Neural cell (in vitro differentiated cells): ENCODE data around the gene ELK3. TPM values are rescaled to one million over a fixed set of nuclear protein-coding genes. Genes with fewer than 3 reads are reported as not detected.

Experiments
- H2AFZ ChIP-seq: fragments of 200-600, 300-800 bp; sonication (generic), shearing (Covaris generic); 2 replicates; pipeline ENCODE4 v1.6.0; 2014; ENCODE audit warnings: low read depth, mild to moderate bottlenecking, antibody characterized with exemption, low read length, moderate library complexity
- H3F3A ChIP-seq: fragments of 200-600 bp; shearing (Covaris generic); 2 replicates; pipeline ENCODE4 v1.6.1; 2016; ENCODE audit warnings: mild to moderate bottlenecking, moderate library complexity, mixed read lengths, antibody characterized with exemption, low read length; ENCODE audit not compliant: insufficient read depth, poor library complexity, severe bottlenecking
- H3K27ac ChIP-seq: fragments of 200-600, 300-800 bp; sonication (generic), shearing (Covaris generic); 2 replicates; pipeline ENCODE4 v1.5.1; 2014; ENCODE audit warnings: mild to moderate bottlenecking, low read length, moderate library complexity
- H3K27me3 ChIP-seq: fragments of 300-800, 200-600 bp; sonication (generic), shearing (Covaris generic); 2 replicates; pipeline ENCODE4 v1.6.0; 2014; ENCODE audit warnings: mild to moderate bottlenecking, low read depth, low read length, moderate library complexity; ENCODE audit not compliant: insufficient read depth
- H3K36me3 ChIP-seq: fragments of 300-800, 200-600 bp; sonication (generic), shearing (Covaris generic); 2 replicates; pipeline ENCODE4 v1.5.1; 2014; ENCODE audit warnings: mild to moderate bottlenecking, antibody characterized with exemption, low read length, moderate library complexity; ENCODE audit not compliant: insufficient read depth
- H3K4me2 ChIP-seq: fragments of 300-800, 200-600 bp; sonication (generic), shearing (Covaris generic); 2 replicates; pipeline ENCODE4 v1.6.0; 2014; ENCODE audit warnings: mild to moderate bottlenecking, low read length
- H3K4me3 ChIP-seq: fragments of 300-800, 200-600 bp; sonication (generic), shearing (Covaris generic); 2 replicates; pipeline ENCODE4 v1.5.1; 2014; ENCODE audit warnings: mild to moderate bottlenecking, low read length, moderate library complexity
- H3K79me2 ChIP-seq: fragments of 200-600 bp; shearing (Covaris generic); replicated peaks from 2 replicates; pipeline ENCODE4 v1.6.0; 2014; ENCODE audit warnings: mild to moderate bottlenecking, low read length, moderate library complexity; ENCODE audit not compliant: insufficient read depth
- H3K9ac ChIP-seq: fragments of 300-800, 200-600 bp; sonication (generic), shearing (Covaris generic); 2 replicates; pipeline ENCODE4 v1.6.1; 2016; ENCODE audit warnings: mild to moderate bottlenecking, low read length, mixed read lengths
- H3K9me2 ChIP-seq: fragments of 200-600 bp; shearing (Covaris generic); 2 replicates; pipeline ENCODE4 v1.6.1; 2016; ENCODE audit warnings: mild to moderate bottlenecking, low read length, mixed read lengths; ENCODE audit not compliant: insufficient read depth
- H3K9me3 ChIP-seq: fragments of 200-600, 300-800 bp; sonication (generic), shearing (Covaris generic); 2 replicates; pipeline ENCODE4 v1.6.1; 2016; ENCODE audit warnings: mild to moderate bottlenecking, mixed run types, low read length, moderate library complexity, mixed read lengths
- H4K20me1 ChIP-seq: fragments of 200-600 bp; shearing (Covaris generic); 2 replicates; pipeline ENCODE4 v1.6.1; 2016; ENCODE audit warnings: mild to moderate bottlenecking, mixed run types; ENCODE audit not compliant: insufficient read depth
- CTCF ChIP-seq: fragments of 450-650 bp; IDR thresholded peaks from 2 replicates; pipeline ENCODE4 v1.5.1; 2014; ENCODE audit warnings: antibody characterized with exemption, mild to moderate bottlenecking, moderate library complexity; ENCODE audit not compliant: poor library complexity, severe bottlenecking
- EP300 ChIP-seq: fragments of 450-650 bp; conservative IDR thresholded peaks from 2 replicates; pipeline ENCODE4 v1.6.1; 2014; ENCODE audit warnings: antibody characterized with exemption, mild to moderate bottlenecking, moderate library complexity; ENCODE audit not compliant: poor library complexity, severe bottlenecking
- EZH2 ChIP-seq: fragments of 200-600, 300-800 bp; shearing (Covaris generic), sonication (generic); IDR thresholded peaks from 2 replicates; pipeline ENCODE4 v1.6.1; 2014; ENCODE audit warnings: antibody characterized with exemption, low read length, borderline replicate concordance, mild to moderate bottlenecking; ENCODE audit not compliant: insufficient read depth, poor library complexity, severe bottlenecking
- MXI1 ChIP-seq: fragments of 450-650 bp; conservative IDR thresholded peaks from 2 replicates; pipeline ENCODE4 v1.6.1; 2014; ENCODE audit warnings: antibody characterized with exemption, mild to moderate bottlenecking; ENCODE audit not compliant: poor library complexity, severe bottlenecking
- POLR2AphosphoS5 ChIP-seq: IDR thresholded peaks from 2 replicates; pipeline ENCODE4 v1.6.1; 2012
- RAD21 ChIP-seq: fragments of 450-650 bp; conservative IDR thresholded peaks from 2 replicates; pipeline ENCODE4 v1.6.1; 2014; ENCODE audit warnings: antibody characterized with exemption, mild to moderate bottlenecking, moderate library complexity
- REST ChIP-seq: IDR thresholded peaks from 2 replicates; pipeline ENCODE4 v1.6.1; 2012; ENCODE audit warnings: borderline replicate concordance
- SMC3 ChIP-seq: fragments of 450-650 bp; conservative IDR thresholded peaks from 2 replicates; pipeline ENCODE4 v1.6.1; 2014; ENCODE audit warnings: antibody characterized with exemption, mild to moderate bottlenecking, moderate library complexity; ENCODE audit not compliant: poor library complexity
- TAF1 ChIP-seq: IDR thresholded peaks from 2 replicates; pipeline ENCODE4 v1.6.1; 2012; ENCODE audit warnings: low read depth
- polyA plus RNA-seq: library from polyadenylated mRNA; depleted of rRNA; stranded (reverse); fragments of >200 nt; gene quantifications from 2 replicates; pipeline ENCODE4 v1.2.3, GENCODE V29; 2014

ELK3 gene
- polyA plus RNA-seq, 1 donor from 2014 or later: 0.10 TPM

GRCh38 chr12:96208801-96209549, 14.8 kb downstream of the ELK3 start:
- no peak overlapping the region for H3K4me2 ChIP-seq
- no peak overlapping the region for H2AFZ ChIP-seq
- no peaks in the 10 kb centered on the region for H3K9me3 ChIP-seq
- TF ChIP-seq SMC3 (no peak), EZH2 (no peak), MXI1 (no peak), REST (no peak)
- H3K79me2 ChIP-seq: no peaks in the 10 kb centered on the region
- no peaks in the 10 kb centered on the region for H3K9me2 ChIP-seq
- H3K4me3 ChIP-seq: no peak overlapping the region
- no peaks in the 10 kb centered on the region for H3K27me3 ChIP-seq
- H3K27ac ChIP-seq: no peak overlapping the region
- H3K9ac ChIP-seq: no peak overlapping the region
- H4K20me1 ChIP-seq: no peaks in the 10 kb centered on the region
- no peaks in the 10 kb centered on the region for H3K36me3 ChIP-seq
- no peaks in the 10 kb centered on the region for H3F3A ChIP-seq

- Histone ChIP-seq H3K27ac (no peak overlapping the region), H3K79me2 (no peaks in the 10 kb centered on the region), H3K27me3 (no peaks in the 10 kb centered on the region), H2AFZ (no peak overlapping the region), H3K36me3 (no peaks in the 10 kb centered on the region), H3K4me3 (no peak overlapping the region), H4K20me1 (no peaks in the 10 kb centered on the region), H3K4me2 (no peak overlapping the region), H3K9me2 (no peaks in the 10 kb centered on the region), H3K9me3 (no peaks in the 10 kb centered on the region), H3K9ac (no peak overlapping the region), H3F3A (no peaks in the 10 kb centered on the region)
- TF ChIP-seq EZH2: no peak
- no peak for TF ChIP-seq MXI1
- TF ChIP-seq CTCF: no peak
- TF ChIP-seq TAF1: no peak
- TF ChIP-seq REST: no peak
- TF ChIP-seq EP300: no peak
- TF ChIP-seq POLR2AphosphoS5: no peak
- no peak for TF ChIP-seq RAD21
- no peak for TF ChIP-seq SMC3
These were observed 16.3 kb downstream of the ELK3 start for GRCh38 chr12:96210376-96211055.
